ENCODE data around the gene ADA. TPM values are rescaled to one million over a fixed set of nuclear protein-coding genes. Genes with fewer than 3 reads are reported as not detected.
"Not testable (repeated sequence)": the region's sequence is repeated elsewhere in the genome, so short reads cannot be mapped to it uniquely, and the experiment has no call there.

ADA gene
- polyA plus RNA-seq, 1 donor from 2014 or later = 0.56 TPM

- no peaks in the 10 kb centered on the region for H3K79me2 ChIP-seq (replicated peaks; ENCODE audit: insufficient read depth, low read length)
- H4K20me1 ChIP-seq (ENCODE audit: insufficient read depth) = no peaks in the 10 kb centered on the region
- no peaks in the 10 kb centered on the region for H3K27me3 ChIP-seq (ENCODE audit: insufficient read depth, low read depth, low read length)
- TF ChIP-seq POLR2AphosphoS5 (IDR thresholded peaks at IDR 0.05) = no peak
- no peaks in the 10 kb centered on the region for H3K9me3 ChIP-seq (ENCODE audit: low read length)
- no peaks in the 10 kb centered on the region for H3F3A ChIP-seq (ENCODE audit: insufficient read depth, low read length, poor library complexity, severe bottlenecking)
- H3K36me3 ChIP-seq (ENCODE audit: insufficient read depth, low read length) = no peaks in the 10 kb centered on the region
- H3K9me2 ChIP-seq (ENCODE audit: insufficient read depth, low read length) = no peaks in the 10 kb centered on the region
- no peak overlapping the region for H3K27ac ChIP-seq (ENCODE audit: low read length)
- no peak overlapping the region for H3K4me3 ChIP-seq (ENCODE audit: low read length)
- no peak overlapping the region for H3K9ac ChIP-seq (ENCODE audit: low read length)
- no peak overlapping the region for H3K4me2 ChIP-seq (ENCODE audit: low read length)
- no peak overlapping the region for H2AFZ ChIP-seq (ENCODE audit: low read depth, low read length)
Observed at GRCh38 chr20:44592366-44592765, 59.1 kb downstream of the ADA start.

DNA sequence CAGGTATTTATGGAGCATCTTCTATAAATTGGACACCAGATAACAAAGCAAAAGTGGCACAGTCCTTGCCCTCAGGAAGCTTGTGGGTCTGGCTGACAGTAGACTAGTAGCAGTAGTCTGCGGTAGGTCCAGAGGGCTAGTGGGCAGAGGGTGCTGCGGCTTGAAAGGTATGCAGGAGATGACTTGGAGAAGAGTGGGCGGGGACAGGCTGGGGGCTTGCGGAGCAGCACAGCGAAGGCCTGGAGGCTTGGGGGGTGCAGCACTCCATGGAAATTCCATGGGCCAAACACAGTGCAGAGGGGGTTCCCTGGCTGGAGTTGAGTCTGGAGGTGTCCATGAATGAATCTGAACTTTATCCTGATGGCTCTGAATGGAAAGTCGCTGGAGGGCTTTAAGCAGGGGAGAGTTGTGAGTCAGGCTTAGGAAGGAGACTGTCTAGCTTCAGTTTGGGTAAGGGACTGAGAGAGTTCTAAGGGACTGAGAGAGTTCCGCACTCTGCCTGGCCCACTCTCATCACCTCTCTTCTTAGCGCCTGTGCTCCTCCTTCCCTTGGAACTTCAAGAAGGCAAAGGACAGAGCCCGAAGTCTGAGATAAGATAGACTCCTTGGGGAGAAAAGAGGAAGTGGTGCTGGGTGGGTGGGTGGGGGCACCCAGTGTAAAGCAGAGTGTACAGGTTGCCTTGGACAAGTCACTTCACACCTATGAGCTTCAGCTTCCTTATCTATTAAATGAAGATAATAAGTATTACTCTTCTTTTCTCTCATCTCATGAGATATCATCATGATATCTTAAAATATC, 60.3 kb downstream of the ADA start:
- Histone ChIP-seq H3F3A (ENCODE audit: insufficient read depth, low read length, poor library complexity, severe bottlenecking) (no peaks in the 10 kb centered on the region), H3K27ac (ENCODE audit: low read length) (no peak overlapping the region), H4K20me1 (ENCODE audit: insufficient read depth) (no peaks in the 10 kb centered on the region), H3K9ac (ENCODE audit: low read length) (no peak overlapping the region), H3K9me2 (ENCODE audit: insufficient read depth, low read length) (no peaks in the 10 kb centered on the region), H3K27me3 (ENCODE audit: insufficient read depth, low read depth, low read length) (no peaks in the 10 kb centered on the region), H2AFZ (ENCODE audit: low read depth, low read length) (no peak overlapping the region), H3K79me2 (replicated peaks; ENCODE audit: insufficient read depth, low read length) (no peaks in the 10 kb centered on the region), H3K4me3 (ENCODE audit: low read length) (no peak overlapping the region), H3K36me3 (ENCODE audit: insufficient read depth, low read length) (no peaks in the 10 kb centered on the region), H3K9me3 (ENCODE audit: low read length) (no peaks in the 10 kb centered on the region), H3K4me2 (ENCODE audit: low read length) (no peak overlapping the region)
- TF ChIP-seq, protein P1, sequence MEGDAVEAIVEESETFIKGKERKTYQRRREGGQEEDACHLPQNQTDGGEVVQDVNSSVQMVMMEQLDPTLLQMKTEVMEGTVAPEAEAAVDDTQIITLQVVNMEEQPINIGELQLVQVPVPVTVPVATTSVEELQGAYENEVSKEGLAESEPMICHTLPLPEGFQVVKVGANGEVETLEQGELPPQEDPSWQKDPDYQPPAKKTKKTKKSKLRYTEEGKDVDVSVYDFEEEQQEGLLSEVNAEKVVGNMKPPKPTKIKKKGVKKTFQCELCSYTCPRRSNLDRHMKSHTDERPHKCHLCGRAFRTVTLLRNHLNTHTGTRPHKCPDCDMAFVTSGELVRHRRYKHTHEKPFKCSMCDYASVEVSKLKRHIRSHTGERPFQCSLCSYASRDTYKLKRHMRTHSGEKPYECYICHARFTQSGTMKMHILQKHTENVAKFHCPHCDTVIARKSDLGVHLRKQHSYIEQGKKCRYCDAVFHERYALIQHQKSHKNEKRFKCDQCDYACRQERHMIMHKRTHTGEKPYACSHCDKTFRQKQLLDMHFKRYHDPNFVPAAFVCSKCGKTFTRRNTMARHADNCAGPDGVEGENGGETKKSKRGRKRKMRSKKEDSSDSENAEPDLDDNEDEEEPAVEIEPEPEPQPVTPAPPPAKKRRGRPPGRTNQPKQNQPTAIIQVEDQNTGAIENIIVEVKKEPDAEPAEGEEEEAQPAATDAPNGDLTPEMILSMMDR (IDR thresholded peaks at IDR 0.05; ENCODE audit: poor library complexity, severe bottlenecking) = no peak
- TF ChIP-seq REST (IDR thresholded peaks at IDR 0.05; ENCODE audit: borderline replicate concordance) (no peak), POLR2AphosphoS5 (IDR thresholded peaks at IDR 0.05) (no peak), TAF1 (IDR thresholded peaks at IDR 0.05; ENCODE audit: low read depth) (no peak), MXI1 (conservative IDR thresholded peaks at IDR 0.05; ENCODE audit: poor library complexity, severe bottlenecking) (no peak), EP300 (conservative IDR thresholded peaks at IDR 0.05; ENCODE audit: poor library complexity, severe bottlenecking) (no peak), EZH2 (IDR thresholded peaks at IDR 0.05; ENCODE audit: borderline replicate concordance, insufficient read depth, low read length, poor library complexity, severe bottlenecking) (no peak), RAD21 (conservative IDR thresholded peaks at IDR 0.05) (no peak)

- no peaks in the 10 kb centered on the region for H3K9me3 ChIP-seq (ENCODE audit: low read length)
- H3K9me2 ChIP-seq (ENCODE audit: insufficient read depth, low read length) = no peaks in the 10 kb centered on the region
- no peak overlapping the region for H2AFZ ChIP-seq (ENCODE audit: low read depth, low read length)
- no peaks in the 10 kb centered on the region for H3F3A ChIP-seq (ENCODE audit: insufficient read depth, low read length, poor library complexity, severe bottlenecking)
- H4K20me1 ChIP-seq (ENCODE audit: insufficient read depth) = no peaks in the 10 kb centered on the region
- no peak overlapping the region for H3K4me2 ChIP-seq (ENCODE audit: low read length)
- H3K9ac ChIP-seq (ENCODE audit: low read length) = no peak overlapping the region
- no peaks in the 10 kb centered on the region for H3K36me3 ChIP-seq (ENCODE audit: insufficient read depth, low read length)
- H3K27ac ChIP-seq (ENCODE audit: low read length) = no peak overlapping the region
- TF ChIP-seq POLR2AphosphoS5 (IDR thresholded peaks at IDR 0.05) = no peak
- H3K27me3 ChIP-seq (ENCODE audit: insufficient read depth, low read depth, low read length) = no peaks in the 10 kb centered on the region
- H3K79me2 ChIP-seq (replicated peaks; ENCODE audit: insufficient read depth, low read length) = no peaks in the 10 kb centered on the region
- no peak overlapping the region for H3K4me3 ChIP-seq (ENCODE audit: low read length)
Observed at GRCh38 chr20:44589537-44589936, 62.0 kb downstream of the ADA start.

- not testable (repeated sequence) for H4K20me1 ChIP-seq (ENCODE audit: insufficient read depth); H3K4me3 ChIP-seq (ENCODE audit: low read length); H3K27ac ChIP-seq (ENCODE audit: low read length); H3K9me3 ChIP-seq (ENCODE audit: low read length); H3F3A ChIP-seq (ENCODE audit: insufficient read depth, low read length, poor library complexity, severe bottlenecking); H3K4me2 ChIP-seq (ENCODE audit: low read length); H3K79me2 ChIP-seq (replicated peaks; ENCODE audit: insufficient read depth, low read length); H3K27me3 ChIP-seq (ENCODE audit: insufficient read depth, low read depth, low read length); H3K36me3 ChIP-seq (ENCODE audit: insufficient read depth, low read length); H3K9me2 ChIP-seq (ENCODE audit: insufficient read depth, low read length); H3K9ac ChIP-seq (ENCODE audit: low read length); H2AFZ ChIP-seq (ENCODE audit: low read depth, low read length)
Observed at GRCh38 chr20:44588321-44588720, 63.2 kb downstream of the ADA start.

All from neural cell (in vitro differentiated cells).